IPS DF 6.9 (cell line): ENCODE results near the gene GDF10.

Experiments
- DNase-seq: peaks from one replicate; pipeline ENCODE4 v3.0.0-alpha.2; 2013; ENCODE audit warnings: low read depth, low spot score
- H3K27ac ChIP-seq: one replicate; pipeline ENCODE4 v1.5.1; 2013; ENCODE audit warnings: low read length, control low read depth
- H3K27me3 ChIP-seq: 2 replicates; pipeline ENCODE4 v1.6.1; 2013; ENCODE audit warnings: mild to moderate bottlenecking, low read length; ENCODE audit not compliant: control insufficient read depth, insufficient read depth
- H3K36me3 ChIP-seq: 2 replicates; pipeline ENCODE4 v1.6.1; 2013; ENCODE audit warnings: low read length; ENCODE audit not compliant: control insufficient read depth, insufficient read depth
- H3K4me1 ChIP-seq: 2 replicates; pipeline ENCODE4 v1.6.1; 2013; ENCODE audit warnings: low read length; ENCODE audit not compliant: control insufficient read depth, insufficient read depth
- H3K4me3 ChIP-seq: 2 replicates; pipeline ENCODE4 v1.5.1; 2013; ENCODE audit warnings: mild to moderate bottlenecking, low read length
- H3K9me3 ChIP-seq: 2 replicates; pipeline ENCODE4 v1.6.1; 2013; ENCODE audit warnings: low read length, inconsistent platforms; ENCODE audit not compliant: control insufficient read depth, insufficient read depth
- WGBS: extraction: QIAGEN DNeasy Blood & Tissue Kit; methylation state at CpG from one replicate; pipeline ENCODE4 v1.1.7; 2013; ENCODE audit warnings: mixed read lengths, missing lambda C conversion rate; ENCODE audit not compliant: insufficient read length, insufficient coverage; 5-methylcytosine and 5-hydroxymethylcytosine counted together

The GDF10 gene

GRCh38 chr10:47269294-47269693, 30.7 kb upstream of the GDF10 start:
- Histone ChIP-seq H3K27ac (no peak overlapping the region), H3K9me3 (no peaks in the 10 kb centered on the region), H3K27me3 (no peaks in the 10 kb centered on the region), H3K4me3 (no peak overlapping the region), H3K4me1 (no peaks in the 10 kb centered on the region), H3K36me3 (no peaks in the 10 kb centered on the region)
- no peak for DNase-seq
- WGBS = no CpG with 5 or more reads among the region's 5 CpGs

GRCh38 chr10:47276071-47276470, 23.9 kb upstream of the GDF10 start:
- Histone ChIP-seq H3K4me1 (no peaks in the 10 kb centered on the region), H3K27me3 (no peaks in the 10 kb centered on the region), H3K9me3 (no peaks in the 10 kb centered on the region), H3K27ac (no peak overlapping the region), H3K36me3 (no peaks in the 10 kb centered on the region), H3K4me3 (no peak overlapping the region; the same call in 1 of the 2 replicates)
- DNase-seq = no peak
- WGBS = no CpG with 5 or more reads among the region's 2 CpGs

GRCh38 chr10:47276576-47277351, 23.2 kb upstream of the GDF10 start:
- H3K36me3 ChIP-seq = no peaks in the 10 kb centered on the region
- no peaks in the 10 kb centered on the region for H3K27me3 ChIP-seq
- H3K4me3 ChIP-seq = no peak overlapping the region
- no peak overlapping the region for H3K27ac ChIP-seq
- no peak for DNase-seq
- no peaks in the 10 kb centered on the region for H3K9me3 ChIP-seq
- WGBS = no CpG with 5 or more reads among the region's 11 CpGs
- H3K4me1 ChIP-seq = no peaks in the 10 kb centered on the region

DNA sequence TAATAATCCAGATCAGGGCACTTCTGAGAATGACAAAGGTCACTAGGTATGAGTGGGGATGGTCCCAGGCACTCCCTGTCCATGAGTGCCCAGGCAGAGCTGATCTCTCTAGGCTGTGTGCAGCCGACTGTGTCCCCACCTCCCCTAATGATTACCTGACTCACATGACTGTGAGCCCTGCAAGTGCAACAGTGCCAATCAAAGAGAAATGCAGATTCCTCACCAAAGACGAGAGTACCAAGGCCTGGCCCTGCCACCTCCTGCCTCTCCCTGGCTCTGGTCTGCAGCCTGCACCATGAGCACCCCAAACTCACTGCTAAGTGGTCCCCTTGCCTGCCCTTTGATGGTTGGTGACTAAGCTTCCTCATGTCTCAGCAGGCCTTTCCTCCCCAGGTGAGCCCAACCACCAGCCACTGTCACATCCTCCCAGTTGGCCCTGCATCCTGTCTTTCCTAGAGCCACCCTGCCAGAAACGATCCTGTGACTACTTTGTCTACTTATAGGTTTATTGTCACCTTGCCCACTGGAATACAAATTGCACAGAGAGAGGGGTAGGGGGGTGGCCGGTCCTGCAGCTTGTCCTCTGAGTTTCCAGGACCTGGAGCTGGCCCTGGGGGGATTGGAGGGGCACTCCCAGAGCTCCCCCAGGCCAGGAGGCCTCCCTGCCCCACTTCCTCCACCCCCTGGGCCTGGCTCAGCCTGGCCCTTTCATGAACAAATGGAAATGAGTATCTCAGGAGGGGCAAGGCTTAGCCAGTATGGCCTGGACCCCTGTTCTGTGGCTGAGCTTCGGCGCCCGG, 22.4 kb upstream of the GDF10 start:
- DNase-seq = no peak
- Histone ChIP-seq H3K4me1 (no peaks in the 10 kb centered on the region), H3K4me3 (no peak overlapping the region), H3K36me3 (no peaks in the 10 kb centered on the region), H3K9me3 (no peaks in the 10 kb centered on the region), H3K27me3 (no peaks in the 10 kb centered on the region), H3K27ac (no peak overlapping the region)
- no CpG with 5 or more reads among the region's 7 CpGs for whole genome bisulfite sequencing

- no peak overlapping the region for H3K4me3 ChIP-seq
- no peaks in the 10 kb centered on the region for H3K9me3 ChIP-seq
- H3K27me3 ChIP-seq = no peaks in the 10 kb centered on the region
- H3K4me1 ChIP-seq = no peaks in the 10 kb centered on the region
- WGBS = no CpG with 5 or more reads among the region's 15 CpGs
- no peaks in the 10 kb centered on the region for H3K36me3 ChIP-seq
- DNase-seq = no peak
- H3K27ac ChIP-seq = no peak overlapping the region
Observed at GRCh38 chr10:47278152-47278473, 21.9 kb upstream of the GDF10 start.

DNA sequence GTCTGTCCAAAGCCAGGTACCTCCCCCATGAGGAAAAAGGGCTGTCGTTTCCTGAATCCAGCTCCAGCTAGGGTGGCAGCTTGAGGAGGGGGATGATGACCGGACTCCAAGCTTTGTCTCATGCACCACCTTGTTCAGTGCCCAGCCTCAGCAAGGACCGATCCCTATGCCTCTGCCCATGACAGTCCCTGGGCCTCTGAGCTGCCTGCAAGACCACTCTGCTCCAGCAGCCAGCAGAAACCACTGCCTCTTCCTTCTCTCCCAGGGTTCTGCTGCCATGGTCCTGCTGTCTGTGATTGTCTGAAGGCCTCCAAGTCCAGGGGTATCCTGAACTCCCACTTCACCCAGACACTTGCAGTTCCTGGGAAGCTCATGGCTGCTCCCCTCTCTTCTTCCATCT, 21.3 kb upstream of the GDF10 start:
- H3K4me3 ChIP-seq = no peak overlapping the region
- WGBS = no CpG with 5 or more reads among the region's 3 CpGs
- no peaks in the 10 kb centered on the region for H3K36me3 ChIP-seq
- H3K9me3 ChIP-seq = no peaks in the 10 kb centered on the region
- no peaks in the 10 kb centered on the region for H3K27me3 ChIP-seq
- no peak for DNase-seq
- no peaks in the 10 kb centered on the region for H3K4me1 ChIP-seq
- no peak overlapping the region for H3K27ac ChIP-seq

GRCh38 chr10:47279276-47279675, 20.7 kb upstream of the GDF10 start:
- no CpG with 5 or more reads among the region's 2 CpGs for WGBS
- Histone ChIP-seq H3K9me3 (no peaks in the 10 kb centered on the region), H3K4me1 (no peaks in the 10 kb centered on the region), H3K27ac (no peak overlapping the region), H3K36me3 (no peaks in the 10 kb centered on the region), H3K27me3 (no peaks in the 10 kb centered on the region), H3K4me3 (no peak overlapping the region)
- no peak for DNase-seq

GRCh38 chr10:47282005-47282656, 17.9 kb upstream of the GDF10 start:
- H3K27me3 ChIP-seq = no peaks in the 10 kb centered on the region
- no peaks in the 10 kb centered on the region for H3K9me3 ChIP-seq
- H3K4me3 ChIP-seq = no peak overlapping the region
- no peak for DNase-seq
- no CpG with 5 or more reads among the region's 6 CpGs for WGBS
- H3K36me3 ChIP-seq = no peaks in the 10 kb centered on the region
- no peaks in the 10 kb centered on the region for H3K4me1 ChIP-seq
- H3K27ac ChIP-seq = no peak overlapping the region

- no peak overlapping the region for H3K27ac ChIP-seq
- H3K36me3 ChIP-seq = no peaks in the 10 kb centered on the region
- no peak for DNase-seq
- WGBS = no CpG with 5 or more reads among the region's 6 CpGs
- H3K9me3 ChIP-seq = no peaks in the 10 kb centered on the region
- no peaks in the 10 kb centered on the region for H3K4me1 ChIP-seq
- H3K4me3 ChIP-seq = no peak overlapping the region
- H3K27me3 ChIP-seq = no peaks in the 10 kb centered on the region
Observed at GRCh38 chr10:47282657-47283018, 17.4 kb upstream of the GDF10 start.

DNA sequence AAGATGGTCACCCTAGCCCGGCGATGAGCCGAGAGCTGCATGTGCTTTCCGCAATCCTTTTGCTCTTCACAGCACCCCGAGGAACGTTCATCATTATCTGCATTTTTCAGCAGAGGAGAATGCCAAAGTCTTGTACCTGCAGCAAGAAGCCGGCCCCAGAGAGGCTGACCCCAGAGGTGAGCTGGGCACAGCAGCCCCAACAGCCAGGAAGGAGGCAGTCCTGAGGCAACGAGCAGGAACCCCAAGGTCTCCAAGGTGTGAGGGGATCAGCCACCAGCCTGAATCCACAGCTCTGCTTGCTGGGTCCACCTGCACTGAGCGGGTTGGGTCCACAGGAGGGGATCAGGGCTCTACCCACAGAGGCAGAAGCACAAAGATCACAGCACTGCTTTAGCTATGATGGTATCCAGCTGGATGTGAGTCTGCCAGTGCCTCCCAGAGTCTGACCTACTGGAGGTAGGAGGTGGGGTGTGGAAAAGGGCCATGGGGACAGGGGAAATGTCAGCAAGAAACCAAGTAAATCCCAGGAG, 16.8 kb upstream of the GDF10 start:
- Histone ChIP-seq H3K4me3 (no peak overlapping the region), H3K27ac (no peak overlapping the region), H3K4me1 (no peaks in the 10 kb centered on the region), H3K36me3 (no peaks in the 10 kb centered on the region), H3K9me3 (no peaks in the 10 kb centered on the region), H3K27me3 (no peaks in the 10 kb centered on the region)
- WGBS = no CpG with 5 or more reads among the region's 9 CpGs
- DNase-seq = no peak
